RWPE2 (cell line): ENCODE measurements around the gene GRPR.
"Not testable (repeated sequence)": the region's sequence is repeated elsewhere in the genome, so short reads cannot be mapped to it uniquely, and the experiment has no call there.

Experiments
- ATAC-seq: fragments of 200-7000 bp; cut with Tn5 transposase; 3 replicates; pipeline ENCODE4 v1.9.1; 2021; ENCODE audit warnings: low read depth
- DNase-seq: peaks from one replicate; pipeline ENCODE4 v3.0.0-alpha.2; 2020; ENCODE audit warnings: low spot score
- H3K27ac ChIP-seq: fragments of 450-650 bp; 2 replicates; pipeline ENCODE4 v1.5.1; 2017; ENCODE audit warnings: mild to moderate bottlenecking; ENCODE audit not compliant: poor library complexity, severe bottlenecking
- H3K27me3 ChIP-seq: fragments of 250-450 bp; sonication (Bioruptor Pico); 2 replicates; pipeline ENCODE4 v1.5.1; 2021; ENCODE audit warnings: mild to moderate bottlenecking, moderate library complexity; ENCODE audit not compliant: insufficient read depth, poor library complexity, severe bottlenecking
- H3K36me3 ChIP-seq: fragments of 250-450 bp; sonication (Bioruptor Pico); 2 replicates; pipeline ENCODE4 v1.5.1; 2020; ENCODE audit warnings: low read depth, mild to moderate bottlenecking, moderate library complexity
- H3K4me1 ChIP-seq: fragments of 250-450 bp; sonication (Bioruptor Pico); 2 replicates; pipeline ENCODE4 v1.5.1; 2021; ENCODE audit warnings: mild to moderate bottlenecking, moderate library complexity; ENCODE audit not compliant: insufficient read depth, poor library complexity, severe bottlenecking
- H3K4me3 ChIP-seq: fragments of 250-450 bp; sonication (Bioruptor Pico); 2 replicates; pipeline ENCODE4 v1.5.1; 2021; ENCODE audit warnings: mild to moderate bottlenecking, moderate library complexity; ENCODE audit not compliant: severe bottlenecking
- H3K9me3 ChIP-seq: fragments of 250-450 bp; sonication (Bioruptor Pico); 2 replicates; pipeline ENCODE4 v1.5.1; 2021; ENCODE audit warnings: mild to moderate bottlenecking, moderate library complexity; ENCODE audit not compliant: severe bottlenecking
- CTCF ChIP-seq: fragments of 450-650 bp; IDR thresholded peaks from one replicate; pipeline ENCODE4 v1.5.1; 2017; ENCODE audit warnings: mild to moderate bottlenecking, moderate library complexity; ENCODE audit not compliant: poor library complexity, severe bottlenecking

The GRPR gene

GRCh38 chrX:16140983-16141382 is 17.6 kb downstream of the GRPR start:
- H3K27ac ChIP-seq = no peak overlapping the region
- no peak overlapping the region for H3K4me3 ChIP-seq
- DNase-seq = no peak
- no peaks in the 10 kb centered on the region for H3K36me3 ChIP-seq
- TF ChIP-seq CTCF = no peak
- H3K27me3 ChIP-seq = no peaks in the 10 kb centered on the region
- no peaks in the 10 kb centered on the region for H3K9me3 ChIP-seq
- no peaks in the 10 kb centered on the region for H3K4me1 ChIP-seq
- ATAC-seq = no peak

GRCh38 chrX:16141422-16142245 is 18.3 kb downstream of the GRPR start:
- no peak for ATAC-seq
- no peak overlapping the region for H3K4me3 ChIP-seq
- no peaks in the 10 kb centered on the region for H3K9me3 ChIP-seq
- H3K4me1 ChIP-seq = no peaks in the 10 kb centered on the region
- no peaks in the 10 kb centered on the region for H3K36me3 ChIP-seq
- TF ChIP-seq CTCF = no peak
- no peak overlapping the region for H3K27ac ChIP-seq
- no peak for DNase-seq
- no peaks in the 10 kb centered on the region for H3K27me3 ChIP-seq

- Histone ChIP-seq H3K27me3 (no peaks in the 10 kb centered on the region), H3K27ac (no peak overlapping the region), H3K4me1 (no peaks in the 10 kb centered on the region), H3K4me3 (no peak overlapping the region), H3K9me3 (no peaks in the 10 kb centered on the region), H3K36me3 (no peaks in the 10 kb centered on the region)
- DNase-seq (no peak), ATAC-seq (no peak)
- TF ChIP-seq CTCF = no peak
These were observed 18.8 kb downstream of the GRPR start for GRCh38 chrX:16142246-16142558.

- ATAC-seq (no peak), DNase-seq (no peak)
- H3K36me3 ChIP-seq = no peaks in the 10 kb centered on the region
- H3K27me3 ChIP-seq = no peaks in the 10 kb centered on the region
- TF ChIP-seq CTCF = no peak
- H3K4me1 ChIP-seq = peaks cover 5% of the 10 kb centered on the region
- H3K4me3 ChIP-seq = no peak overlapping the region
- no peak overlapping the region for H3K27ac ChIP-seq
- no peaks in the 10 kb centered on the region for H3K9me3 ChIP-seq
These were observed 20.6 kb downstream of the GRPR start for GRCh38 chrX:16143968-16144367.

- no peaks in the 10 kb centered on the region for H3K36me3 ChIP-seq
- H3K27me3 ChIP-seq = no peaks in the 10 kb centered on the region
- no peak overlapping the region for H3K4me3 ChIP-seq
- no peak overlapping the region for H3K27ac ChIP-seq
- TF ChIP-seq CTCF = no peak
- H3K9me3 ChIP-seq = no peaks in the 10 kb centered on the region
- no peak for ATAC-seq
- no peak for DNase-seq
- peaks cover 5% of the 10 kb centered on the region for H3K4me1 ChIP-seq
These were observed 21.1 kb downstream of the GRPR start for GRCh38 chrX:16144420-16144819.

GRCh38 chrX:16145093-16145492 is 21.7 kb downstream of the GRPR start:
- not testable (repeated sequence) for H3K27me3 ChIP-seq, H3K9me3 ChIP-seq, H3K27ac ChIP-seq, H3K4me3 ChIP-seq, DNase-seq, ATAC-seq, H3K4me1 ChIP-seq, H3K36me3 ChIP-seq
